Coronary artery (tissue), 2 donors: ENCODE results near the gene SLC29A1.

Source experiments
- DNase-seq: peaks from one replicate; pipeline ENCODE4 v3.0.0-alpha.2; 2017; ENCODE audit warnings: low spot score
- H3K27ac ChIP-seq, 2 donors: fragments of 200-600 bp; sonication (generic); one replicate each; pipeline ENCODE4 v1.5.1; 2016 to 2019
- H3K4me3 ChIP-seq: fragments of 200-600 bp; sonication (generic); 2 replicates; pipeline ENCODE4 v1.5.1; 2016; ENCODE audit warnings: mild to moderate bottlenecking, moderate library complexity
- CTCF ChIP-seq: fragments of 200-600 bp; sonication (generic); IDR thresholded peaks from one replicate; pipeline ENCODE4 v1.5.1; 2019; ENCODE audit warnings: antibody characterized with exemption

Gene SLC29A1

GRCh38 chr6:44249082-44249748 is 25.8 kb downstream of the SLC29A1 start:
- no peak for TF ChIP-seq CTCF
- DNase-seq: no peak
- no peak overlapping the region for H3K27ac ChIP-seq
- peak overlapping the region; percentile 79 for H3K4me3 ChIP-seq

GRCh38 chr6:44250067-44250717 is 26.8 kb downstream of the SLC29A1 start:
- H3K27ac ChIP-seq: no peak overlapping the region
- DNase-seq: no peak
- no peak overlapping the region for H3K4me3 ChIP-seq
- TF ChIP-seq CTCF: no peak

- TF ChIP-seq CTCF: no peak
- H3K27ac ChIP-seq: no peak overlapping the region
- DNase-seq: no peak
- no peak overlapping the region for H3K4me3 ChIP-seq
Observed at GRCh38 chr6:44250718-44251123, 27.3 kb downstream of the SLC29A1 start.

- H3K27ac ChIP-seq: no peak overlapping the region
- no peak overlapping the region for H3K4me3 ChIP-seq
- TF ChIP-seq CTCF: no peak
- DNase-seq: no peak
Observed at GRCh38 chr6:44251576-44252524, 28.5 kb downstream of the SLC29A1 start.

- no peak for DNase-seq
- H3K4me3 ChIP-seq: no peak overlapping the region
- no peak overlapping the region for H3K27ac ChIP-seq
- no peak for TF ChIP-seq CTCF
Observed at GRCh38 chr6:44253307-44254101, 30.1 kb downstream of the SLC29A1 start.

GRCh38 chr6:44254191-44255104 is 31.1 kb downstream of the SLC29A1 start:
- no peak for DNase-seq

More at GRCh38 chr6:44254191-44255104, 31.1 kb downstream of the SLC29A1 start:
- no peak for TF ChIP-seq CTCF
- Histone ChIP-seq H3K4me3 (no peak overlapping the region), H3K27ac (no peak overlapping the region)
